GM12878 (cell line): ENCODE measurements around the gene KRTAP10-1. TPM values are rescaled to one million over a fixed set of nuclear protein-coding genes. Genes with fewer than 3 reads are reported as not detected.

Experiments used
- ATAC-seq: fragments of 200-7000 bp; cut with Tn5 transposase; 3 replicates; pipeline ENCODE4 v1.9.1; 2020; ENCODE audit warnings: mild to moderate bottlenecking, moderate library complexity
- BruUV-seq: library from RNA; stranded (reverse); fragments of 400-500 nt; replicated peaks from 2 replicates; lab custom pipeline; 2021; lab: Mats Ljungman, UMichigan
- CTCF ChIA-PET: fragments of 300-600 bp; sonication (Branson Sonifier 250); formaldehyde crosslinking; extraction: SDS; loops from one replicate; lab custom pipeline; 2021; ENCODE audit warnings: inconsistent platforms; lab: Yijun Ruan, JAX
- POLR2A ChIA-PET: fragments of 350-600 bp; formaldehyde crosslinking; extraction: SDS; loops from one replicate; lab custom pipeline; 2021; ENCODE audit warnings: inconsistent platforms; lab: Charles Lee
- RAD21 ChIA-PET: fragments of 300-600 bp; sonication (Branson Sonifier 250); formaldehyde crosslinking; loops from one replicate; lab custom pipeline; 2023; ENCODE audit warnings: antibody characterized with exemption; ENCODE audit not compliant: unreplicated experiment; lab: Charles Lee
- SMC1A ChIA-PET: fragments of 300-600 bp; sonication (Branson Sonifier 250); formaldehyde crosslinking; loops from one replicate; lab custom pipeline; 2023; ENCODE audit not compliant: unreplicated experiment, uncharacterized antibody; lab: Charles Lee
- DNase-seq: peaks from one replicate; pipeline ENCODE4 v3.0.0-alpha.2; 2011; ENCODE audit warnings: low read depth, low spot score
- FAIRE-seq: peaks from 3 replicates; lab custom pipeline; 2011; peaks lifted over from hg19 to GRCh38; lab: Jason Lieb, UNC
- H2AFZ ChIP-seq: 2 replicates; pipeline ENCODE4 v1.6.0; 2011; ENCODE audit warnings: low read depth, low read length, control low read depth; ENCODE audit not compliant: control insufficient read depth
- H3K27ac ChIP-seq: 2 replicates; pipeline ENCODE4 v1.5.1; 2011; ENCODE audit warnings: control low read depth; ENCODE audit not compliant: control insufficient read depth, insufficient read depth
- H3K27me3 ChIP-seq, 2 experiments: replicated peaks in 1 of 2; 2 replicates each; pipeline versions ENCODE4 v1.6.0 to v1.6.1; 2011; ENCODE audit warnings: low read length in 1 of 2; ENCODE audit not compliant: control insufficient read depth in 2 of 2, insufficient read depth in 2 of 2
- H3K36me3 ChIP-seq, 2 experiments: 2 replicates each; pipeline ENCODE4 v1.5.1; 2011; ENCODE audit warnings: low read length in 1 of 2; ENCODE audit not compliant: control insufficient read depth in 2 of 2, insufficient read depth in 2 of 2
- H3K4me1 ChIP-seq: 2 replicates; pipeline ENCODE4 v1.6.1; 2011; ENCODE audit warnings: mild to moderate bottlenecking, low read length, moderate library complexity, mixed read lengths; ENCODE audit not compliant: control insufficient read depth, insufficient read depth
- H3K4me2 ChIP-seq: 2 replicates; pipeline ENCODE4 v1.6.0; 2011; ENCODE audit warnings: control low read depth; ENCODE audit not compliant: control insufficient read depth, insufficient read depth
- H3K4me3 ChIP-seq: fragments of 200-600 bp; sonication (generic); 2 replicates; pipeline ENCODE4 v1.5.1; 2016
- H3K79me2 ChIP-seq: 2 replicates; pipeline ENCODE4 v1.6.0; 2011; ENCODE audit warnings: low read length; ENCODE audit not compliant: control insufficient read depth, insufficient read depth
- H3K9ac ChIP-seq: 2 replicates; pipeline ENCODE4 v1.8.0; 2011; ENCODE audit warnings: low read length, control low read depth, mixed read lengths; ENCODE audit not compliant: control insufficient read depth, insufficient read depth
- H3K9me3 ChIP-seq: replicated peaks from 3 replicates; pipeline ENCODE4 v1.5.1; 2011; ENCODE audit warnings: mild to moderate bottlenecking, low read length; ENCODE audit not compliant: control insufficient read depth, insufficient read depth
- H4K20me1 ChIP-seq: 2 replicates; pipeline ENCODE4 v1.6.0; 2011; ENCODE audit not compliant: control insufficient read depth, insufficient read depth
- EP300 ChIP-seq, 2 experiments: fragments of 150-350 bp in 1 of 2; IDR thresholded peaks; 2 replicates each; pipeline ENCODE4 v1.6.1; 2011 to 2012; ENCODE audit warnings: low read depth in 2 of 2, low read length in 2 of 2, borderline replicate concordance in 1 of 2, improper control_type of control experiment in 1 of 2, inconsistent platforms in 1 of 2; ENCODE audit not compliant: control insufficient read depth in 1 of 2
- MTA3 ChIP-seq: IDR thresholded peaks from 2 replicates; pipeline ENCODE4 v1.6.1; 2012; ENCODE audit warnings: low read length, inconsistent platforms, borderline replicate concordance
- NBN ChIP-seq: fragments of 450-650 bp; IDR thresholded peaks from 2 replicates; pipeline ENCODE4 v1.6.1; 2016
- POLR2AphosphoS5 ChIP-seq: IDR thresholded peaks from 2 replicates; pipeline ENCODE4 v1.6.1; 2011; ENCODE audit warnings: mild to moderate bottlenecking, low read length, inconsistent platforms
- RAD51 ChIP-seq: fragments of 450-650 bp; IDR thresholded peaks from 2 replicates; pipeline ENCODE4 v1.6.1; 2016; ENCODE audit warnings: moderate library complexity, mild to moderate bottlenecking, inconsistent platforms
- SMARCA5 ChIP-seq: fragments of 450-650 bp; IDR thresholded peaks from 2 replicates; pipeline ENCODE4 v1.6.1; 2017; ENCODE audit warnings: mild to moderate bottlenecking
- SPI1 ChIP-seq: IDR thresholded peaks from 2 replicates; pipeline ENCODE4 v1.6.1; 2011; ENCODE audit warnings: low read depth, mild to moderate bottlenecking, low read length, moderate library complexity, borderline replicate concordance; ENCODE audit not compliant: insufficient read depth
- SREBF1 ChIP-seq: IDR thresholded peaks from 2 replicates; pipeline ENCODE4 v1.6.1; 2012; ENCODE audit warnings: mild to moderate bottlenecking, low read length
- SREBF2 ChIP-seq: IDR thresholded peaks from 2 replicates; pipeline ENCODE4 v1.6.1; 2012; ENCODE audit warnings: mild to moderate bottlenecking, low read length
- SRF ChIP-seq, 2 experiments: IDR thresholded peaks; 2 replicates each; pipeline ENCODE4 v1.6.1; 2011; ENCODE audit warnings: low read depth in 2 of 2, low read length in 2 of 2, mild to moderate bottlenecking in 1 of 2, moderate library complexity in 1 of 2
- STAT1 ChIP-seq: fragments of 450-650 bp; conservative IDR thresholded peaks from 2 replicates; pipeline ENCODE4 v1.6.1; 2014; ENCODE audit warnings: antibody characterized with exemption, mild to moderate bottlenecking
- TCF12 ChIP-seq: IDR thresholded peaks from 2 replicates; pipeline ENCODE4 v1.6.1; 2011; ENCODE audit warnings: low read depth, mild to moderate bottlenecking, low read length
- YBX1 ChIP-seq: fragments of 450-650 bp; IDR thresholded peaks from 2 replicates; pipeline ENCODE4 v1.6.1; 2016; ENCODE audit warnings: antibody characterized with exemption
- ZNF207 ChIP-seq: fragments of 450-650 bp; IDR thresholded peaks from 2 replicates; pipeline ENCODE4 v1.6.1; 2014; ENCODE audit warnings: antibody characterized with exemption, mild to moderate bottlenecking, borderline replicate concordance
- ZNF24 ChIP-seq: fragments of 450-650 bp; IDR thresholded peaks from 2 replicates; pipeline ENCODE4 v1.6.1; 2017; ENCODE audit warnings: antibody characterized with exemption, mild to moderate bottlenecking
- ZNF274 ChIP-seq: IDR thresholded peaks from one replicate; pipeline ENCODE4 v1.8.0; 2011; ENCODE audit not compliant: insufficient read length, insufficient read depth
- ZNF384 ChIP-seq: IDR thresholded peaks from 2 replicates; pipeline ENCODE4 v1.6.1; 2012; ENCODE audit warnings: low read depth, mild to moderate bottlenecking, low read length, improper control_type of control experiment, borderline replicate concordance
- WGBS: methylation state at CpG from one replicate; pipeline ENCODE4 v1.1.6; 2016; ENCODE audit warnings: low lambda C conversion rate; ENCODE audit not compliant: insufficient replicate concordance, insufficient coverage; ENCODE audit errors: missing lambda C conversion rate; 5-methylcytosine and 5-hydroxymethylcytosine counted together
- in situ Hi-C: fragments of 300-500 bp; cut with MboI; formaldehyde crosslinking; loops from 9 replicates; pipeline ENCODE4 v1.14.3; 2018; ENCODE audit warnings: mixed read lengths
- intact Hi-C: fragments of 100-400 bp; cut with micrococcal nuclease; formaldehyde crosslinking; loops from one replicate; pipeline ENCODE4 v1.14.2; 2022; ENCODE audit not compliant: unreplicated experiment
- polyA plus RNA-seq, 11 experiments: library from polyadenylated mRNA; depleted of rRNA in 4 of 11; unstranded in 6 of 11; stranded (reverse) in 5 of 11; fragments of >200 nt; fragmentation: Nextera tagmentation in 4 of 11; fragmentation: Illumina TruSeq in 1 of 11; extraction: Ambion mirVana in 4 of 11; extraction: Trizol in 1 of 11; gene quantifications; 1 replicate in 1 of 11; 2 replicates in 10 of 11; pipeline versions ENCODE4 v1.2.1 to v1.2.3, GENCODE V29; 2011 to 2016; ENCODE audit warnings: inconsistent platforms in 2 of 11, missing spikeins in 2 of 11, low read depth in 1 of 11
- total RNA-seq, 4 experiments: library from RNA; depleted of rRNA in 3 of 4; stranded (reverse); fragments of >200 nt in 3 of 4; fragmentation: Illumina TruSeq in 1 of 4; extraction: Trizol in 1 of 4; gene quantifications; 2 replicates each; pipeline versions ENCODE4 v1.2.1 to v1.2.3, GENCODE V29; 2013 to 2021
- TF ChIP-seq, protein P1 (sequence below): IDR thresholded peaks from 2 replicates; pipeline ENCODE4 v1.6.1; 2011; ENCODE audit warnings: mild to moderate bottlenecking, low read depth, low read length, moderate library complexity; ENCODE audit not compliant: insufficient replicate concordance
- TF ChIP-seq, protein P2 (sequence below): IDR thresholded peaks from 2 replicates; pipeline ENCODE4 v1.6.1; 2012; ENCODE audit warnings: improper control_type of control experiment, low read depth, low read length; ENCODE audit not compliant: insufficient replicate concordance

The KRTAP10-1 gene
- total and polyA plus RNA-seq, 10 of the 15 experiments (the other 5 are each of a cell fraction or from before 2014, with no cell fraction given): not detected

DNA sequence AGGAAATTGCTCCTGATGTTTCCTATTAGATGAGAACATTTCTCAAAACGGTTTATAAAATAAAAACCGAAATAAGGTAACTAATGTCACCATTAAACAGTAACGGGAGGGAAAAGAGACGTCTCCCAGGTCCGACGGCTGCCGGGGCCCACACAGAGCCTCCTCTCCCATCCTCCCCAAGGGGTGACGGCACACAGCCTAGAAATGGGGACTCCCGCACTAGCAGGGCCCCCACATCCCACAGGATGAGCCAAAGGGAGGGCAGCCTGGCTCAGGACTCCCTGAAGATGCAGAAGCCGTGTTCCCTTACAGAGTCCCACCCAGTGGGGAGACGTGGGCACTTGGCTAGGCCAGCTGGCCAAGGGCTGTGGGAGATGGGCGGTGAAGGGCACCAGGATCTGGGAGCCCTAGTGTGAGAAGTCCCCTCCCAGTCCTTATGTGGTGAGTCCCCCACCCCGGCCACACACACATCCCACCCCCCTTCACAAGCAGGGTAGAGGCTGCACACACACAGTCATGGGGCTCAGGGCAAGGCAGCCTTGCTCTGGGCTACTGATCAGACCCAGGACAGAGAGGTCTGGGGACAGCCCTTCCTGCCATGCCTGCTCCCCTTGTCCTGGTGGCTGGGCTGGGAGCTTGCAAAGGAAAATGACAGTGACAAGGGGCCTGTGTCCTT, 15.3 kb upstream of the KRTAP10-1 start:
- ATAC-seq (no peak), FAIRE-seq (no peak), DNase-seq (no peak)
- SMC1A ChIA-PET: no interaction called here
- Histone ChIP-seq H2AFZ (no peak overlapping the region), H3K4me3 (no peak overlapping the region), H3K4me2 (no peak overlapping the region), H3K9me3 (no peaks in the 10 kb centered on the region; the same call in 2 of the 3 replicates), H4K20me1 (no peaks in the 10 kb centered on the region), H3K27me3 (no peaks in the 10 kb centered on the region; a peak in 1 of 4 replicates), H3K9ac (no peak overlapping the region), H3K36me3 (no peaks in the 10 kb centered on the region), H3K27ac (no peak overlapping the region), H3K4me1 (no peaks in the 10 kb centered on the region), H3K79me2 (no peaks in the 10 kb centered on the region)
- WGBS: 36% methylated on average over 13 of the region's 13 CpGs
- in situ Hi-C loops (no loop called here), intact Hi-C loops (no loop called here)
- BruUV-seq: no TSS peak
- RAD21 ChIA-PET: no interaction called here
- POLR2A ChIA-PET: no interaction called here
- CTCF ChIA-PET: no interaction called here
- no peak for TF ChIP-seq MTA3
- no peak for TF ChIP-seq YBX1
- TF ChIP-seq RAD51: no peak
- no peak for TF ChIP-seq SREBF1
- no peak for TF ChIP-seq SREBF2
- TF ChIP-seq SRF (IDR thresholded peaks at IDR 0.05; ENCODE audit: low read depth in 2 of 2, low read length in 2 of 2): no peak
- no peak for TF ChIP-seq ZNF274
- TF ChIP-seq POLR2AphosphoS5: no peak
- no peak for TF ChIP-seq SMARCA5
- TF ChIP-seq, protein P1, sequence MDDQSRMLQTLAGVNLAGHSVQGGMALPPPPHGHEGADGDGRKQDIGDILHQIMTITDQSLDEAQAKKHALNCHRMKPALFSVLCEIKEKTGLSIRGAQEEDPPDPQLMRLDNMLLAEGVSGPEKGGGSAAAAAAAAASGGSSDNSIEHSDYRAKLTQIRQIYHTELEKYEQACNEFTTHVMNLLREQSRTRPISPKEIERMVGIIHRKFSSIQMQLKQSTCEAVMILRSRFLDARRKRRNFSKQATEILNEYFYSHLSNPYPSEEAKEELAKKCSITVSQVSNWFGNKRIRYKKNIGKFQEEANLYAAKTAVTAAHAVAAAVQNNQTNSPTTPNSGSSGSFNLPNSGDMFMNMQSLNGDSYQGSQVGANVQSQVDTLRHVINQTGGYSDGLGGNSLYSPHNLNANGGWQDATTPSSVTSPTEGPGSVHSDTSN: no peak
- TF ChIP-seq ZNF384: no peak
- TF ChIP-seq ZNF207: no peak
- TF ChIP-seq ZNF24: no peak
- no peak for TF ChIP-seq SPI1
- TF ChIP-seq STAT1: no peak
- TF ChIP-seq, protein P2, sequence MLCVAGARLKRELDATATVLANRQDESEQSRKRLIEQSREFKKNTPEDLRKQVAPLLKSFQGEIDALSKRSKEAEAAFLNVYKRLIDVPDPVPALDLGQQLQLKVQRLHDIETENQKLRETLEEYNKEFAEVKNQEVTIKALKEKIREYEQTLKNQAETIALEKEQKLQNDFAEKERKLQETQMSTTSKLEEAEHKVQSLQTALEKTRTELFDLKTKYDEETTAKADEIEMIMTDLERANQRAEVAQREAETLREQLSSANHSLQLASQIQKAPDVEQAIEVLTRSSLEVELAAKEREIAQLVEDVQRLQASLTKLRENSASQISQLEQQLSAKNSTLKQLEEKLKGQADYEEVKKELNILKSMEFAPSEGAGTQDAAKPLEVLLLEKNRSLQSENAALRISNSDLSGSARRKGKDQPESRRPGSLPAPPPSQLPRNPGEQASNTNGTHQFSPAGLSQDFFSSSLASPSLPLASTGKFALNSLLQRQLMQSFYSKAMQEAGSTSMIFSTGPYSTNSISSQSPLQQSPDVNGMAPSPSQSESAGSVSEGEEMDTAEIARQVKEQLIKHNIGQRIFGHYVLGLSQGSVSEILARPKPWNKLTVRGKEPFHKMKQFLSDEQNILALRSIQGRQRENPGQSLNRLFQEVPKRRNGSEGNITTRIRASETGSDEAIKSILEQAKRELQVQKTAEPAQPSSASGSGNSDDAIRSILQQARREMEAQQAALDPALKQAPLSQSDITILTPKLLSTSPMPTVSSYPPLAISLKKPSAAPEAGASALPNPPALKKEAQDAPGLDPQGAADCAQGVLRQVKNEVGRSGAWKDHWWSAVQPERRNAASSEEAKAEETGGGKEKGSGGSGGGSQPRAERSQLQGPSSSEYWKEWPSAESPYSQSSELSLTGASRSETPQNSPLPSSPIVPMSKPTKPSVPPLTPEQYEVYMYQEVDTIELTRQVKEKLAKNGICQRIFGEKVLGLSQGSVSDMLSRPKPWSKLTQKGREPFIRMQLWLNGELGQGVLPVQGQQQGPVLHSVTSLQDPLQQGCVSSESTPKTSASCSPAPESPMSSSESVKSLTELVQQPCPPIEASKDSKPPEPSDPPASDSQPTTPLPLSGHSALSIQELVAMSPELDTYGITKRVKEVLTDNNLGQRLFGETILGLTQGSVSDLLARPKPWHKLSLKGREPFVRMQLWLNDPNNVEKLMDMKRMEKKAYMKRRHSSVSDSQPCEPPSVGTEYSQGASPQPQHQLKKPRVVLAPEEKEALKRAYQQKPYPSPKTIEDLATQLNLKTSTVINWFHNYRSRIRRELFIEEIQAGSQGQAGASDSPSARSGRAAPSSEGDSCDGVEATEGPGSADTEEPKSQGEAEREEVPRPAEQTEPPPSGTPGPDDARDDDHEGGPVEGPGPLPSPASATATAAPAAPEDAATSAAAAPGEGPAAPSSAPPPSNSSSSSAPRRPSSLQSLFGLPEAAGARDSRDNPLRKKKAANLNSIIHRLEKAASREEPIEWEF: no peak
- no peak for TF ChIP-seq NBN
- TF ChIP-seq TCF12: no peak
- no peak for TF ChIP-seq EP300 (IDR thresholded peaks at IDR 0.05; ENCODE audit: borderline replicate concordance in 1 of 2, control insufficient read depth in 1 of 2, low read depth in 2 of 2, low read length in 2 of 2)
